ENCODE measurements around the gene ADD2.

The ADD2 gene

GRCh38 chr2:70668432-70668831, 99.6 kb downstream of the ADD2 start:
- TF ChIP-seq, protein P1, sequence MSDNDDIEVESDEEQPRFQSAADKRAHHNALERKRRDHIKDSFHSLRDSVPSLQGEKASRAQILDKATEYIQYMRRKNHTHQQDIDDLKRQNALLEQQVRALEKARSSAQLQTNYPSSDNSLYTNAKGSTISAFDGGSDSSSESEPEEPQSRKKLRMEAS (IDR thresholded peaks at IDR 0.05; ENCODE audit: low read depth, low read length): no peak
- no peak for DNase-seq (ENCODE audit: low read depth)
- no peak overlapping the region for H3K4me3 ChIP-seq (ENCODE audit: low read depth, low read length)

GRCh38 chr2:70664525-70664924, 103.5 kb downstream of the ADD2 start:
- no peak overlapping the region for H3K4me3 ChIP-seq (ENCODE audit: low read depth, low read length)
- TF ChIP-seq, protein P1 (IDR thresholded peaks at IDR 0.05; ENCODE audit: low read depth, low read length): no peak
- TF ChIP-seq CTCF (IDR thresholded peaks at IDR 0.05; ENCODE audit: low read depth, low read length) (no peak), MYC (IDR thresholded peaks at IDR 0.05; ENCODE audit: low read depth, low read length) (no peak), POLR2A (IDR thresholded peaks at IDR 0.05; ENCODE audit: extremely low read depth, insufficient read length) (no peak)
- DNase-seq (ENCODE audit: low read depth): no peak

GRCh38 chr2:70663411-70663810, 104.6 kb downstream of the ADD2 start:
- no peak overlapping the region for H3K4me3 ChIP-seq (ENCODE audit: low read depth, low read length)
- no peak for DNase-seq (ENCODE audit: low read depth)

DNA sequence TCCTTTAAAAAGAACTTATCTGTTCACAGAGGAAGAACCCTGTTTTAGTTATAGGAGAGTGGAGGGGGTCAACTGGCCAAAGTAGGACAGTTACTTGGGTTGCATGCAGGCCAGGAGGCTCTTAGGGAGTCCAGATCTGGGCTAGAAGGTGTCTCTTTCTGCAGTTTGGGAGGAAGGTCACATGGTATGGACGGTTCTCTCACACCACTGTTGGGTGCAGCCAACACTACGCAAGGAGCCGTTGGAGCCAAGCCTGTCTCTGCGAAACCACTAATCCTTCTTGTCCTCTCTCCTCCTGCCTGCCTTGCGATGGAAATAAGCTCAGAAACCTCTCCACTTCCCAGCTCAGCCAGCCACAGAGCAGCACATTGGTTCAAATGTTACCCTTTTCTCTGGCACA, 108.4 kb downstream of the ADD2 start:
- TF ChIP-seq, protein P1 (IDR thresholded peaks at IDR 0.05; ENCODE audit: low read depth, low read length): no peak
- no peak for TF ChIP-seq MYC (IDR thresholded peaks at IDR 0.05; ENCODE audit: low read depth, low read length)
- TF ChIP-seq CTCF (IDR thresholded peaks at IDR 0.05; ENCODE audit: low read depth, low read length): no peak
- TF ChIP-seq POLR2A (IDR thresholded peaks at IDR 0.05; ENCODE audit: extremely low read depth, insufficient read length): no peak
- no peak overlapping the region for H3K4me3 ChIP-seq (ENCODE audit: low read depth, low read length)
- DNase-seq (ENCODE audit: low read depth): no peak

More at GRCh38 chr2:70663411-70663810, 104.6 kb downstream of the ADD2 start:
- TF ChIP-seq POLR2A (IDR thresholded peaks at IDR 0.05; ENCODE audit: extremely low read depth, insufficient read length) (no peak), CTCF (IDR thresholded peaks at IDR 0.05; ENCODE audit: low read depth, low read length) (no peak), MYC (IDR thresholded peaks at IDR 0.05; ENCODE audit: low read depth, low read length) (no peak)
- TF ChIP-seq, protein P1 (IDR thresholded peaks at IDR 0.05; ENCODE audit: low read depth, low read length): no peak

DNA sequence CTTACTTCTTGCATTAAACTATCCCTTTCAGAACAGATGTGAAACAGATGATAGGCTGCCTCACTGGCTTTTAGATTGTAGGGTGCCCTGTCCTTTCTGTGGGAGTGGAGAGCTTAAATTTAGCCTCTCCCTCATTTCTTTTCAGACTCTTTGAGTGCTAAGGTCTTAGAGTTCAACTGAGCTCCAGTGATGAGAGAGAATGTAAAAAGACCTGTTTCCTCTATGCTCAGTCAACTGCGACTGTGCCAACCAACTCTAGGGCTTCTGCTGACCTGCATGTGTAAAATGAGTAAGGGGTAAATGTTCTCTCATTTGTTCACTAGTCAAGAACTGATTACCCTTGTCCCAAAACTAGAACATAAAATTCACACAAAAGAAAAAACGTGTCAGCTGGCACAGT, 109.5 kb downstream of the ADD2 start:
- TF ChIP-seq, protein P1 (IDR thresholded peaks at IDR 0.05; ENCODE audit: low read depth, low read length): no peak
- TF ChIP-seq MYC (IDR thresholded peaks at IDR 0.05; ENCODE audit: low read depth, low read length): no peak
- no peak for TF ChIP-seq CTCF (IDR thresholded peaks at IDR 0.05; ENCODE audit: low read depth, low read length)
- no peak for TF ChIP-seq POLR2A (IDR thresholded peaks at IDR 0.05; ENCODE audit: extremely low read depth, insufficient read length)
- no peak for DNase-seq (ENCODE audit: low read depth)
- no peak overlapping the region for H3K4me3 ChIP-seq (ENCODE audit: low read depth, low read length)

DNA sequence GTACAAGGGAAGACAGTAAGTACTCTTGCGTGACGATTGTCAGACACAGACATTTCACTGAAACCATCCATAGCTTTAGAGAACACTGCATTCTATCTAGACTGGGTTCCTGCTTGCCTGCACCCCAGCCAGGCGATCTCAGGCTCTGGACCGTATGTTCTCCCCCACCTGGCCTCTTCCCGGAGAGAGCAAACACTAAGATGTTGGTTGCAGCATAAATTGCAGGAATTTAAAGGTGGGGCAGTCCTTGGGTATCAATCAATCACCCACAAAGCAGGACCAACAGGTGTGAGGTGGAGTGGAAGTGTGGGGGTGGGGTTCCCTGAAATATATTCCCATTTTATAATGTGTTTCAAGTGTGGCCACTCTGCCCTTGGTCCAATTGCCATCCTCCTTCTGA, 110.8 kb downstream of the ADD2 start:
- H3K4me3 ChIP-seq (ENCODE audit: low read depth, low read length): no peak overlapping the region
- TF ChIP-seq, protein P1 (IDR thresholded peaks at IDR 0.05; ENCODE audit: low read depth, low read length): no peak
- DNase-seq (ENCODE audit: low read depth): no peak

Data from NB4 (cell line).